Activated effector memory CD4-positive, alpha-beta T cell treated with Interleukin-2 at 50 U/mL for 16 hours (primary cell): ENCODE results near the gene ASCL3.
"Not testable (repeated sequence)": the region's sequence is repeated elsewhere in the genome, so short reads cannot be mapped to it uniquely, and the experiment has no call there.

ENCODE experiments used
- DNase-seq: peaks from one replicate; pipeline ENCODE4 v3.0.0-alpha.2; 2020

Gene ASCL3

GRCh38 chr11:8947230-8947943, 4.6 kb upstream of the ASCL3 start:
- no peak for DNase-seq

GRCh38 chr11:8941341-8942103, 1.3 kb downstream of the ASCL3 start:
- no peak for DNase-seq

- no peak for DNase-seq
Observed at GRCh38 chr11:8937659-8938058, 5.2 kb downstream of the ASCL3 start.

- DNase-seq: no peak
Observed at GRCh38 chr11:8937159-8937558, 5.7 kb downstream of the ASCL3 start.

GRCh38 chr11:8935789-8936188, 7.0 kb downstream of the ASCL3 start:
- DNase-seq: not testable (repeated sequence)

- DNase-seq: no peak
Observed at GRCh38 chr11:8934742-8935488, 7.9 kb downstream of the ASCL3 start.

GRCh38 chr11:8933931-8934330, 8.9 kb downstream of the ASCL3 start:
- DNase-seq: no peak

- DNase-seq: no peak
Observed at GRCh38 chr11:8932564-8933180, 10.1 kb downstream of the ASCL3 start, which contains the start of gene C11orf16. C11orf16 (minus strand) TSS chr11:8932947; CDS start chr11:8932308, 639 bp downstream.

GRCh38 chr11:8930456-8931175, 12.2 kb downstream of the ASCL3 start:
- DNase-seq: no peak

GRCh38 chr11:8928981-8929615, 13.7 kb downstream of the ASCL3 start:
- no peak for DNase-seq

- no peak for DNase-seq
Observed at GRCh38 chr11:8928205-8928604, 14.6 kb downstream of the ASCL3 start.

- no peak for DNase-seq
Observed at GRCh38 chr11:8927233-8927632, 15.6 kb downstream of the ASCL3 start.

- DNase-seq: no peak
Observed at GRCh38 chr11:8926236-8926635, 16.6 kb downstream of the ASCL3 start.

GRCh38 chr11:8925711-8926110, 17.1 kb downstream of the ASCL3 start:
- no peak for DNase-seq

GRCh38 chr11:8922691-8923090, 20.1 kb downstream of the ASCL3 start:
- no peak for DNase-seq

- no peak for DNase-seq
Observed at GRCh38 chr11:8917157-8917825, 25.5 kb downstream of the ASCL3 start.

GRCh38 chr11:8914661-8915018, 28.2 kb downstream of the ASCL3 start:
- no peak for DNase-seq

- peak; percentile 24 for DNase-seq
Observed at GRCh38 chr11:8913961-8914660, 28.7 kb downstream of the ASCL3 start.

GRCh38 chr11:8911029-8911823, 31.6 kb downstream of the ASCL3 start, which contains the start of gene AKIP1:
AKIP1 (plus strand) TSS chr11:8911189; CDS start chr11:8911450, 261 bp downstream.
- peak; percentile 58 for DNase-seq

GRCh38 chr11:8910649-8911026, 32.2 kb downstream of the ASCL3 start:
- DNase-seq: no peak
